BLaER1 treated with 17β-estradiol and CSF1 and Interleukin-3, amounts not matched to agents 10 nM and 100 nM (cell line): ENCODE results near the gene BNIP5.
A peak's percentile ranks its signal among the peaks of the same experiment; 100 is the strongest.
"Not testable (repeated sequence)": the region's sequence is repeated elsewhere in the genome, so short reads cannot be mapped to it uniquely, and the experiment has no call there.

Experiments used
- H3K27ac ChIP-seq, 11 experiments: shearing (Covaris generic); formaldehyde crosslinking; 2 replicates each; pipeline ENCODE4 v1.8.1; 2022
- H3K27me3 ChIP-seq, 11 experiments: shearing (Covaris generic); formaldehyde crosslinking; 2 replicates each; pipeline ENCODE4 v1.8.1; 2022
- H3K36me3 ChIP-seq, 11 experiments: shearing (Covaris generic); formaldehyde crosslinking; 2 replicates each; pipeline ENCODE4 v1.8.1; 2022
- H3K4me1 ChIP-seq, 10 experiments: shearing (Covaris generic); formaldehyde crosslinking; 2 replicates each; pipeline ENCODE4 v1.8.1; 2022
- H3K4me2 ChIP-seq, 11 experiments: shearing (Covaris generic); formaldehyde crosslinking; 2 replicates each; pipeline ENCODE4 v1.8.1; 2022
- H3K4me3 ChIP-seq, 10 experiments: shearing (Covaris generic); formaldehyde crosslinking; 2 replicates each; pipeline ENCODE4 v1.8.1; 2022
- H3K9ac ChIP-seq, 11 experiments: shearing (Covaris generic); formaldehyde crosslinking; 2 replicates each; pipeline ENCODE4 v1.8.1; 2022
- H3K9me3 ChIP-seq, 11 experiments: shearing (Covaris generic); formaldehyde crosslinking; replicated peaks in 1 of 11; 2 replicates each; pipeline ENCODE4 v1.8.1; 2022
- H4K20me1 ChIP-seq, 11 experiments: shearing (Covaris generic); formaldehyde crosslinking; 2 replicates each; pipeline ENCODE4 v1.8.1; 2022
- Cebpa-rat ChIP-seq, 11 experiments: shearing (Covaris generic); IDR thresholded peaks; 2 replicates each; pipeline ENCODE4 v1.8.1; 2022

BNIP5 gene

DNA sequence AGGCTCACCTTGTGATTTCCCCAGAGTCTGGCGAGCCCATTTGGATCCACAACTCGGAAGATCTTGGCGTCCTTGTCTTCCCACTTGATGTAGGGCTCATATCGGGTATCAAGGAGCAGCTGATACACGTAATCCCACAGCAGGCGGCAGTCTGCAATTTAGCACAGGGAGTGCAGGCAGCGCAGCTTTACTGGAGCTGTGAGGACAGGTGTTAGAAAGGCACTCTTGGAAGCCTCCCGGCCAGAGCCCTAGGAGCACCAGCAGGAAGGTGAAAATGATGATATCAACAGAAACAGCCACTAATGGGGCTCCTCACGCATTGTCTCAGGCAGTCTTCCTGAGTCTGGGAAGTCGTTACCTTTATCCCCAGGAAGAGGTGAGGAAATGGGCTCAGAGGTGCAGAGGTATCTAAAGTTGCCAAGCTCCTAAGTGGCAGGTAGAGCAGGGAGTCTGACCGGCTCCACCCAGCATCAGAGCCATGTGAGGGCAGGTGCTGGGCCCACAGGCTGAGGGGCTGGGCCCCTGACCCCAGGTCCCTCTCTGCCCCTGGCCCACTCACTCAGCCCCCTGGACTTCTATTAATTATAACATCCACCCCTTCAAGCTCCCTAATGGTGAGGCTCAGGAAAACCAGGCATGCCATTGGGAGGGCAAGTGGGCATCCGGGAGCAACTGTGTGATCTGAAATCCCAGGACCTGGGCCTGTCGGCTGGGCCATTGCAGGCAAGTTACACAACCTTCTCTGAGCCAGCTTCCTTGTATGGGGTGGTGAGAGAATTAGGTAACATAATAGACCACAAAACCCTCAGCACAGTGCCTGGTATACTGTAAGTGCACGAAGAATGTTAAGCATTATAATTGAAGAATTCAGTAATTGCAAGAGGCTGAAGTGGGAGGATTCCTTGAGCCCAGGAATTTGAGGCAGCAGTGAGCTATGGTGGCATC, 32.5 kb upstream of the BNIP5 start:
- peak overlapping the region in 5 of 11 experiments; percentile 21 to 53 (median 26); a peak in 9 of 22 replicates for H3K27ac ChIP-seq
- H3K4me2 ChIP-seq: peak overlapping the region in 8 of 11 experiments; percentile 17 to 61 (median 40); a peak in 14 of 22 replicates
- H3K4me3 ChIP-seq: no peak overlapping the region
- no peaks in the 10 kb centered on the region for H4K20me1 ChIP-seq
- TF ChIP-seq Cebpa-rat (IDR thresholded peaks at IDR 0.05): peak in 3 of 11 experiments; percentile 18 to 38 (median 30); a peak in 2 of 22 replicates
- H3K27me3 ChIP-seq: no peaks in the 10 kb centered on the region
- H3K9ac ChIP-seq: peak overlapping the region in 3 of 11 experiments; percentile 1 to 19 (median 2); a peak in 2 of 22 replicates
- no peaks in the 10 kb centered on the region for H3K9me3 ChIP-seq
- H3K4me1 ChIP-seq: peaks cover 10 to 35% (median 20%) of the 10 kb centered on the region in 10 experiments
- no peaks in the 10 kb centered on the region for H3K36me3 ChIP-seq

DNA sequence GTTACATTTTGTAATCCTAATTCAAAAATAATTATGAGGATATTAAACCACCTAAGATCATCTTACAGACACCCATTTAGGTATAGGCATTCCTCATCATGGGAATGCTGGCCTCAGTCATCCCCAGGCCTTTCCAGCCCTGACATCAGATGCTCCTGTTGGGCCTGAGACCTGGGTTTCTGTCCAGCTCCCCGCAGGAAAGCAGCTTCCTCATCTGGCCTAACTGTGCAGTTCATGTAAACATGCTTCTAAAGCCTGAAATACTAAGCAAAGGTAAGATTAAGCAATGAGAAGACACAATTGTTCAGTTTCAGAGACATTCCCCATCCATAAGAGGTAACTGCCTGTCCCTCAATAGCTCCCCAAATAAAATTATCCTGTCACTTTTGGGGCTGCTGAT, 31.7 kb upstream of the BNIP5 start:
- no peak for TF ChIP-seq Cebpa-rat (IDR thresholded peaks at IDR 0.05)
- Histone ChIP-seq H3K4me3 (no peak overlapping the region), H3K27me3 (no peaks in the 10 kb centered on the region), H3K9ac (no peak overlapping the region), H3K4me1 (peaks cover 10 to 35% (median 20%) of the 10 kb centered on the region in 10 experiments), H4K20me1 (no peaks in the 10 kb centered on the region), H3K9me3 (peaks cover 0 to 2% (median 0%) of the 10 kb centered on the region in 11 experiments; a peak in 6 of 22 replicates), H3K4me2 (0 out of 22 replicates have a peak overlapping the region, but pooled peaks of 1 of the 11 experiments have one; percentile 61), H3K27ac (0 out of 22 replicates have a peak overlapping the region, but pooled peaks of 1 of the 11 experiments have one; percentile 53), H3K36me3 (no peaks in the 10 kb centered on the region)

DNA sequence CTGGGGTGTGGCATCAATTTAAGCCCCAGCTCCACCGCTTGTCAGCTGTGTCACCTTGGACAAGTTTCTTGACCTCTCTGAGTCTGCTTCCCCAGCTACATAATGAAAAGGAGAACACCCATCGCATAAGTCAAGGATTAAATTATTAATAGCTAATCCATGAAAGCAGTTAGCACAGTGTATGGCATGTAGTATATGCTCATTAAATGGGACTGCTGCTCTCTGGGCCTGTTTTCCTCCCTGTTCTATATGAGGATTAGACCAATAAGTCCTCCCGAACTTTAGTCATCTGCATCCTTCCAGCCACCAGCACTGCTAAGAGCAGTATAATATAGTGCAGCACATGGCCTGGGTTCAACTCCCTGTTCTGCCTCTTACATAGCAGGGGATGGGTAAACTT, 31.1 kb upstream of the BNIP5 start:
- H3K4me2 ChIP-seq: peak overlapping the region in 7 of 11 experiments; percentile 34 to 62 (median 50); a peak in 13 of 22 replicates
- peaks cover 10 to 42% (median 23%) of the 10 kb centered on the region in 10 experiments for H3K4me1 ChIP-seq
- H3K27ac ChIP-seq: no peak overlapping the region
- H3K27me3 ChIP-seq: no peaks in the 10 kb centered on the region
- no peaks in the 10 kb centered on the region for H3K36me3 ChIP-seq
- no peak for TF ChIP-seq Cebpa-rat (IDR thresholded peaks at IDR 0.05)
- H3K4me3 ChIP-seq: no peak overlapping the region
- H3K9ac ChIP-seq: no peak overlapping the region
- no peaks in the 10 kb centered on the region for H4K20me1 ChIP-seq
- peaks cover 0 to 9% (median 4%) of the 10 kb centered on the region in 11 experiments; a peak in 8 of 22 replicates for H3K9me3 ChIP-seq

DNA sequence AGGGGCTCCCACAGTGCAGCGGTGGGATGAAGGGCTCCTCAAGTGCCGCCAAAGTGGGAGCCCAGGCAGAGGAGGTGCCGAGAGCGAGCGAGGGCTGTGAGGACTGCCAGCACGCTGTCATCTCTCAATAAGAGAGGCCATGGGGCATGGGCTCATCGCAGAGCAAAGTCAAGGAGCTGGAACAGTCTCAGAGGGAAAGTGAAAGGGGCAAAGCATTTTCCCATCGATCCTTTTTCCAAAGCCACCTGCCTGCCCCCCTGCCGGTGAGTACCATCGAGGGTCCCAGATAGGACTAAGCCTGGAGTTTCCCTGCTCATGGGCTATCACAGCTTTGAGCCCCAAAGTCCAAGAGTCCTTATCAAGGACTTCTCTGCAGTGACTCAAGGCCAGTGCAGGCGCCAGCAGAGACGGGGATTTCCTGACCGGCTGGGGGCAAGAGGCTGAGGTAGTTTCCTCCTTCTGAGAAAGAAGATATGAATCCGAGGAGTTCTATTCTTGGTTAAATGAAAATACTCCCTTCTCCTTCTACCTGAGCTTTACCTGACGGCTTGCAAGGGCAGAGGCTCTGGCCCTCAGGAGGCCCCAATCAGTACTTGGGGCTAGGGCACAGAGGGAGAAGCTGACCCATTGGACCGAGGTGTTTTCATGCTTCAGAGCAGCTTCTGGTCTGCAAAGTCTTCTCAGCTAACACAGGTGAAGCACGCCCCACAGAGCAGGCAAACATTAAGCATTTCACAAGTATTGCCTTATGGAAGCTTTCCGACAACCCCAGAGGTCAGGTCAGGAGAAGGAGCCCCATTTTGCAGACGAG, 28.2 kb upstream of the BNIP5 start:
- no peaks in the 10 kb centered on the region for H3K27me3 ChIP-seq
- H3K4me2 ChIP-seq: 0 out of 22 replicates have a peak overlapping the region, but pooled peaks of 2 of the 11 experiments have one; percentile 9 to 22
- no peak overlapping the region for H3K27ac ChIP-seq
- no peaks in the 10 kb centered on the region for H3K36me3 ChIP-seq
- H3K4me1 ChIP-seq: peaks cover 29 to 58% (median 46%) of the 10 kb centered on the region in 10 experiments
- no peak overlapping the region for H3K9ac ChIP-seq
- H3K4me3 ChIP-seq: no peak overlapping the region
- H4K20me1 ChIP-seq: no peaks in the 10 kb centered on the region
- H3K9me3 ChIP-seq: peaks cover 0 to 12% (median 4%) of the 10 kb centered on the region in 11 experiments; a peak in 8 of 22 replicates
- no peak for TF ChIP-seq Cebpa-rat (IDR thresholded peaks at IDR 0.05)

DNA sequence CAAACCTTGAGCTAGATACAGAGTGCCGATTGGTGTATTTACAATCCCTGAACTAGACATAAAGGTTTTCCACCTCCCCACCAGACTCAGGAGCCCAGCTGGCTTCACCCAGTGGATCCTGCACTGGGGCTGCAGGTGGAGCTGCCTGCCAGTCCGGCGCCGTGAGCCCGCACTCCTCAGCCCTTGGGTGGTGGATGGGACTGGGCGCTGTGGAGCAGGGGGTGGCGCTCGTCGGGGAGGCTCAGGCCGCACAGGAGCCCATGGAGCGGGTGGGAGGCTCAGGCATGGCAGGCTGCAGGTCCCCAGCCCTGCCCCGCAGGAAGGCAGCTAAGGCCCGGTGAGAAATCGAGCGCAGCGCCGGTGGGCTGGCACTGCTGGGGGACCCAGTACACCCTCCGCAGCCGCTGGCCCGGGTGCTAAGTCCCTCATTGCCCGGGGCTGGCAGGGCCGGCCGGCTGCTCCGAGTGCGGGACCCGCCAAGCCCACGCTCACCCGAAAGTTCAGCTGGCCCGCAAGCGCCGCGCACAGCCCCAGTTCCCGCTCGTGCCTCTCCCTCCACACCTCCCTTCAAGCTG, 27.5 kb upstream of the BNIP5 start:
- H3K27ac ChIP-seq, H3K36me3 ChIP-seq, H3K4me3 ChIP-seq, H3K27me3 ChIP-seq, H4K20me1 ChIP-seq, H3K4me2 ChIP-seq, H3K9ac ChIP-seq: not testable (repeated sequence)
- Histone ChIP-seq H3K9me3 (peaks cover 0 to 12% (median 4%) of the 10 kb centered on the region in 11 experiments; a peak in 8 of 22 replicates), H3K4me1 (peaks cover 22 to 55% (median 48%) of the 10 kb centered on the region in 10 experiments)

DNA sequence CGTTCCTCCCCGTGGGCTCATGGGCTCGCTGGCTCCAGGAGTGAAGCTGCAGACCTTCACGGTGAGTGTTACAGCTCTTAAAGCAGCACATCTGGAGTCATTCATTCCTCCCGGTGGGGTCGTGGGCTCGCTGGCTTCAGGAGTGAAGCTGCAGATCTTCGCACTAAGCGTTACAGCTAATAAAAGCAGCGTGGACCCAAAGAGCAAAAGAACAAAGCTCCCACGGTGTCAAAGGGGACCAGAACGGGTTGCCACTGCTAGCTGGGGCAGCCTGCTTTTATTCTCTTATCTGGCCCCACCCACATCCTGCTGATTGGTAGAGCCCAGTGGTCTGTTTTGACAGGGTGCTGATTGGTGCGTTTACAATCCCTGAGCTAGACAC, 26.7 kb upstream of the BNIP5 start:
- not testable (repeated sequence) for H3K36me3 ChIP-seq, H4K20me1 ChIP-seq, H3K27ac ChIP-seq, H3K4me3 ChIP-seq, H3K9ac ChIP-seq, H3K27me3 ChIP-seq
- H3K4me1 ChIP-seq: peaks cover 27 to 59% (median 53%) of the 10 kb centered on the region in 10 experiments
- H3K9me3 ChIP-seq: peaks cover 0 to 12% (median 4%) of the 10 kb centered on the region in 11 experiments; a peak in 8 of 22 replicates
- H3K4me2 ChIP-seq: peak overlapping the region in 3 of 11 experiments; percentile 22 to 70 (median 57); a peak in 5 of 22 replicates

DNA sequence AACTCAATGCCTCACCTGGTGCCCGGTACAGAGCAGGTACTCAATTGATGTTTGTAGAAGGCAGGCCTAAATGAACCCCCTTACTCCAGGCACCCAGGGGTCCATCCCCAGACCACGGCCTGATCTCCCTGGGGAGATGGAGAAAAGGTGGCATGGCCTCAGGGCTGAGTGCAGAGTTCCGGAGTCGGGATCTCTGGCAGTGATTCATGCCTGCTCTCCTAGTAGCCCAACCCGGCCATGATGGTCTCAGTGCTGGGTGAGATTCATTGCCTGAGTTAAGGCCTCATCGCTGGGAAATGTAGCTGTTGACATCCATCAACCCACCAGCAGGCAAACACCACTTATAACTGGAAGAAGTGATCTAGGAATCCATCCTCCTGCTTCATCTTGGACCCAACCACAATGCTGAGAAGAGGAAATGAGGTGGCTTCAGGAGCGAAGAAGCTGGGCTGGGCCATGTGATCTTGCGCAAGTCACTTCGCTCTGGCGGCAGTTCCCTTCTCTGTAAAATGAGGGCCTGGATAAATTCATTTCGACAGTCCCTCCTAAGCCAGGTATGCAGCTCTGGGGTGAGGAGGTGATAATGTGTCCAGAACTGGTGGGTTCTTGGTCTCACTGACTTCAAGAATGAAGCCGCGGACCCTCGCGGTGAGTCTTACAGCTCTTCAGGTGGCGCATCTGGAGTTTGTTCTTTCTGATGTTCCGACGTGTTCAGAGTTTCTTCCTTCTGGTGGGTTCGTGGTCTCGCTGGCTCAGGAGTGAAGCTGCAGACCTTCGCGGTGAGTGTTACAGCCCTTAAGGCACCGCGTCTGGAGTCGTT, 26.1 kb upstream of the BNIP5 start:
- H3K4me3 ChIP-seq: no peak overlapping the region
- no peak overlapping the region for H3K9ac ChIP-seq
- no peaks in the 10 kb centered on the region for H3K27me3 ChIP-seq
- peaks cover 0 to 12% (median 4%) of the 10 kb centered on the region in 11 experiments; a peak in 8 of 22 replicates for H3K9me3 ChIP-seq
- no peaks in the 10 kb centered on the region for H3K36me3 ChIP-seq
- peak overlapping the region in 9 of 11 experiments; percentile 2 to 70 (median 31); a peak in 14 of 22 replicates for H3K4me2 ChIP-seq
- no peak overlapping the region for H3K27ac ChIP-seq
- TF ChIP-seq Cebpa-rat (IDR thresholded peaks at IDR 0.05): peak in 6 of 11 experiments; percentile 10 to 63 (median 52); a peak in 7 of 22 replicates
- no peaks in the 10 kb centered on the region for H4K20me1 ChIP-seq
- peaks cover 30 to 65% (median 59%) of the 10 kb centered on the region in 10 experiments for H3K4me1 ChIP-seq
